ENCODE data around the gene CHST9.
A peak's percentile ranks its signal among the peaks of the same experiment; 100 is the strongest.

Gene CHST9

DNA sequence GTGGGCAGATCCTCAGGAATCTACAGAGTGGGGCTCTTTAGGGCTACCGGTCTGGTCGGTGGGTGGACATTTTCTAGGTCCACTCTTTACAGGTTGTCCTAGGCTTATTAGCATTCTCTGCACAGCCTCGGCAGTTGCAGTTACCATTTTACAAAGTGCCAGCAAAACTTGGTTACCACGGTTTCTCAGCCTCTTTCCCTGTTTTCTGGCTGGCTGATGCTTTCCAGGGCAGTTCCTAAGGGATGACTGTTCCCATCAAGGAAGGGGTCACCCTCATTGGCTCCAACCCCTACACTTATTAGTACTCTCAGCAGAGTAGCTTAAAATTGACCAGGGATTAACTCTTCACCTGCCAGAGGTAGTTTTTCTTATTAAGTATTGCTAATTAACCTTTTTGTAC is 317.6 kb downstream of the CHST9 start:
- TF ChIP-seq EZH2 (IDR thresholded peaks at IDR 0.05; ENCODE audit: borderline replicate concordance, low read depth, low read length, severe bottlenecking): no peak
- TF ChIP-seq, protein P1, sequence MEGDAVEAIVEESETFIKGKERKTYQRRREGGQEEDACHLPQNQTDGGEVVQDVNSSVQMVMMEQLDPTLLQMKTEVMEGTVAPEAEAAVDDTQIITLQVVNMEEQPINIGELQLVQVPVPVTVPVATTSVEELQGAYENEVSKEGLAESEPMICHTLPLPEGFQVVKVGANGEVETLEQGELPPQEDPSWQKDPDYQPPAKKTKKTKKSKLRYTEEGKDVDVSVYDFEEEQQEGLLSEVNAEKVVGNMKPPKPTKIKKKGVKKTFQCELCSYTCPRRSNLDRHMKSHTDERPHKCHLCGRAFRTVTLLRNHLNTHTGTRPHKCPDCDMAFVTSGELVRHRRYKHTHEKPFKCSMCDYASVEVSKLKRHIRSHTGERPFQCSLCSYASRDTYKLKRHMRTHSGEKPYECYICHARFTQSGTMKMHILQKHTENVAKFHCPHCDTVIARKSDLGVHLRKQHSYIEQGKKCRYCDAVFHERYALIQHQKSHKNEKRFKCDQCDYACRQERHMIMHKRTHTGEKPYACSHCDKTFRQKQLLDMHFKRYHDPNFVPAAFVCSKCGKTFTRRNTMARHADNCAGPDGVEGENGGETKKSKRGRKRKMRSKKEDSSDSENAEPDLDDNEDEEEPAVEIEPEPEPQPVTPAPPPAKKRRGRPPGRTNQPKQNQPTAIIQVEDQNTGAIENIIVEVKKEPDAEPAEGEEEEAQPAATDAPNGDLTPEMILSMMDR (IDR thresholded peaks at IDR 0.05; ENCODE audit: borderline replicate concordance, extremely low read depth, low read length, poor library complexity, severe bottlenecking): no peak

DNA sequence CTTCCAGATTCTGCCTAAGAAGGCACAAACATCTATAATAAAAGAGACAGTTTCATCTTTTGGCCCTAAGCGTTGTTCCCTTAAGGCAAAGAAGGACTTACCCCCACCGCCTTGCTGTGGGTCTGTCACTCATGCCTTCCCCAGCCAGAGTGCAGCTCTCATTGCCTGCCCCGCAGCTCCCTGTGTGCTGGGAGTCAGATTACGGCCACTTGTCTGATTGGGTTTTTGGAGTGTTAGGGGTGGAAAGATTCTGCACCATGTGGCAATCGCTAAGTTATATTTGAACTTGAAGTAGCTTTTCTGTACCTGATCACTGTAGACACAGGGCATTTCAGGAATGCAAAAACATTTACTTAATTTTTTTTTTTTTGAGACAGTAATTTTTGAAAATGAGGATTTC is 319.6 kb downstream of the CHST9 start, which contains the start of gene AQP4:
Gene AQP4 (minus strand): TSS at position 151 of the 400 bp plus-strand sequence. CDS start 18 bp downstream, at position 133.
- Histone ChIP-seq H3K79me2 (ENCODE audit: insufficient read depth, low read length) (no peaks in the 10 kb centered on the region), H3K4me1 (ENCODE audit: insufficient read depth, low read length) (no peaks in the 10 kb centered on the region), H3K9me3 (ENCODE audit: insufficient read depth, low read length, severe bottlenecking) (no peaks in the 10 kb centered on the region), H3K36me3 (ENCODE audit: insufficient read depth, low read length) (no peaks in the 10 kb centered on the region), H3K4me2 (ENCODE audit: insufficient read depth, low read length) (no peak within 1 kb of the TSS), H4K20me1 (ENCODE audit: insufficient read depth, low read length) (no peaks in the 10 kb centered on the region), H3K4me3 (ENCODE audit: low read depth in 1 of 2, low read length in 2 of 2) (no peak within 1 kb of the TSS), H3K9ac (ENCODE audit: low read depth, low read length) (no peak within 1 kb of the TSS), H2AFZ (ENCODE audit: low read depth, low read length) (no peak within 1 kb of the TSS), H3K27me3 (ENCODE audit: insufficient read depth, low read length, poor library complexity) (no peaks in the 10 kb centered on the region), H3K27ac (ENCODE audit: low read length) (no peak within 1 kb of the TSS)
- no peak for TF ChIP-seq EZH2 (IDR thresholded peaks at IDR 0.05; ENCODE audit: borderline replicate concordance, low read depth, low read length, severe bottlenecking)
- TF ChIP-seq, protein P1 (IDR thresholded peaks at IDR 0.05; ENCODE audit: borderline replicate concordance, extremely low read depth, low read length, poor library complexity, severe bottlenecking): no peak
- DNase-seq: no peak
- 0 out of 3 replicates have a peak, but pooled peaks have one; percentile 24 for ATAC-seq (ENCODE audit: insufficient read depth, low read depth)

More for the DNA sequence above, 317.6 kb downstream of the CHST9 start:
- H3K9ac ChIP-seq (ENCODE audit: low read depth, low read length): no peak overlapping the region
- H3K9me3 ChIP-seq (ENCODE audit: insufficient read depth, low read length, severe bottlenecking): no peaks in the 10 kb centered on the region
- H2AFZ ChIP-seq (ENCODE audit: low read depth, low read length): 0 out of 2 replicates have a peak overlapping the region, but pooled peaks have one; percentile 4
- H3K79me2 ChIP-seq (ENCODE audit: insufficient read depth, low read length): no peaks in the 10 kb centered on the region
- no peak overlapping the region for H3K4me3 ChIP-seq (ENCODE audit: low read depth in 1 of 2, low read length in 2 of 2)
- no peaks in the 10 kb centered on the region for H4K20me1 ChIP-seq (ENCODE audit: insufficient read depth, low read length)
- DNase-seq (no peak), ATAC-seq (ENCODE audit: insufficient read depth, low read depth) (no peak)
- no peaks in the 10 kb centered on the region for H3K27me3 ChIP-seq (ENCODE audit: insufficient read depth, low read length, poor library complexity)
- H3K4me2 ChIP-seq (ENCODE audit: insufficient read depth, low read length): no peak overlapping the region
- no peaks in the 10 kb centered on the region for H3K4me1 ChIP-seq (ENCODE audit: insufficient read depth, low read length)
- H3K36me3 ChIP-seq (ENCODE audit: insufficient read depth, low read length): no peaks in the 10 kb centered on the region
- H3K27ac ChIP-seq (ENCODE audit: low read length): no peak overlapping the region

DNA sequence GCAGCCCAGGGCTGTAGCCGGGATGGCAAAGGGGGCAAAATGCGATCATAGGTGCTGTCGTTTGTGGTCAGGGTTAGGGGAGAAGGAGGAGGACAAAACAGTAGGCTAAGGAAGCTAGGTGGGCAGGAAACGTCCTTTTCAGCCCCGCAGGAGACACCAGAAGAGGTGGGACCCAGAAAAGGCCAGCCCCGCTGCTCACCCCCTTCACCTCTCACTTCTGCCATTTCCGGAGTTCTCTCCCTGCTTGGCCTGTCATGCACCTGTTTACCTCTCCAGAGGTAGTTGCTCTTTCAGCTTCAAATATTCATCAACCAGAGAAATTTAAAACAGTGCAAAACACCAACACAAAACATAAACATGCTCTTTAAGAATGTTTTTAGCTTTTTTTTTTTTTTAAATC is 320.4 kb downstream of the CHST9 start:
- Histone ChIP-seq H3K27me3 (ENCODE audit: insufficient read depth, low read length, poor library complexity) (no peaks in the 10 kb centered on the region), H2AFZ (ENCODE audit: low read depth, low read length) (no peak overlapping the region), H3K36me3 (ENCODE audit: insufficient read depth, low read length) (no peaks in the 10 kb centered on the region), H3K9ac (ENCODE audit: low read depth, low read length) (no peak overlapping the region), H4K20me1 (ENCODE audit: insufficient read depth, low read length) (no peaks in the 10 kb centered on the region), H3K79me2 (ENCODE audit: insufficient read depth, low read length) (no peaks in the 10 kb centered on the region), H3K4me1 (ENCODE audit: insufficient read depth, low read length) (no peaks in the 10 kb centered on the region), H3K4me2 (ENCODE audit: insufficient read depth, low read length) (no peak overlapping the region), H3K9me3 (ENCODE audit: insufficient read depth, low read length, severe bottlenecking) (no peaks in the 10 kb centered on the region), H3K4me3 (ENCODE audit: low read depth in 1 of 2, low read length in 2 of 2) (no peak overlapping the region), H3K27ac (ENCODE audit: low read length) (no peak overlapping the region)
- TF ChIP-seq, protein P1 (IDR thresholded peaks at IDR 0.05; ENCODE audit: borderline replicate concordance, extremely low read depth, low read length, poor library complexity, severe bottlenecking): no peak
- TF ChIP-seq EZH2 (IDR thresholded peaks at IDR 0.05; ENCODE audit: borderline replicate concordance, low read depth, low read length, severe bottlenecking): no peak
- ATAC-seq (ENCODE audit: insufficient read depth, low read depth): 0 out of 3 replicates have a peak, but pooled peaks have one; percentile 24
- DNase-seq: no peak

Data from DND-41 (cell line).